IMR-90 (cell line): Measurements from ENCODE around the gene KBTBD13. TPM values are rescaled to one million over a fixed set of nuclear protein-coding genes. Genes with fewer than 3 reads are reported as not detected.

Source experiments
- ATAC-seq: fragments of 200-7000 bp; cut with Tn5 transposase; 2 replicates; pipeline ENCODE4 v1.9.1; 2020; ENCODE audit warnings: low read depth, mild to moderate bottlenecking, moderate library complexity
- BruUV-seq: library from RNA; stranded (reverse); fragments of 400-500 nt; replicated peaks from 2 replicates; lab custom pipeline; 2021; lab: Mats Ljungman, UMichigan
- CTCF ChIA-PET: fragments of 300-600 bp; formaldehyde crosslinking; extraction: SDS; loops from one replicate; lab custom pipeline; 2021; ENCODE audit warnings: antibody characterized with exemption; lab: Yijun Ruan, JAX
- POLR2A ChIA-PET: fragments of 300-600 bp; sonication (Branson Sonifier 250); formaldehyde crosslinking; loops from one replicate; lab custom pipeline; 2022; ENCODE audit warnings: antibody characterized with exemption; ENCODE audit not compliant: unreplicated experiment; lab: Charles Lee
- DNase-seq: peaks from one replicate; pipeline ENCODE4 v3.0.0; 2013
- H2AFZ ChIP-seq: replicated peaks from 2 replicates; pipeline ENCODE3; 2013; ENCODE audit warnings: low read length, mild to moderate bottlenecking; ENCODE audit not compliant: poor library complexity
- H2AK5ac ChIP-seq: 2 replicates; pipeline ENCODE4 v1.6.1; 2013; ENCODE audit warnings: low read depth, low read length, inconsistent platforms
- H2AK9ac ChIP-seq: replicated peaks from 2 replicates; pipeline ENCODE3; 2013; ENCODE audit warnings: mild to moderate bottlenecking, low read depth, low read length, moderate library complexity; ENCODE audit not compliant: poor library complexity
- H2BK120ac ChIP-seq: 2 replicates; pipeline ENCODE4 v1.6.1; 2013; ENCODE audit warnings: low read depth, low read length, inconsistent platforms
- H2BK15ac ChIP-seq: 3 replicates; pipeline ENCODE4 v1.6.1; 2013; ENCODE audit warnings: low read depth, low read length, inconsistent platforms
- H2BK20ac ChIP-seq: 2 replicates; pipeline ENCODE4 v1.6.1; 2013; ENCODE audit warnings: low read depth, mild to moderate bottlenecking, inconsistent platforms, low read length, moderate library complexity
- H2BK5ac ChIP-seq: 2 replicates; pipeline ENCODE4 v1.6.1; 2013; ENCODE audit warnings: mild to moderate bottlenecking, low read depth, low read length, inconsistent platforms; ENCODE audit not compliant: poor library complexity, severe bottlenecking
- H3K14ac ChIP-seq: replicated peaks from 2 replicates; pipeline ENCODE4 v1.6.1; 2013; ENCODE audit warnings: low read depth, low read length, inconsistent platforms
- H3K18ac ChIP-seq: 2 replicates; pipeline ENCODE4 v1.6.1; 2013; ENCODE audit warnings: low read depth, low read length, control low read depth
- H3K23ac ChIP-seq: 2 replicates; pipeline ENCODE4 v1.6.1; 2013; ENCODE audit warnings: low read depth, low read length, inconsistent platforms
- H3K27ac ChIP-seq: 2 replicates; pipeline ENCODE4 v1.5.1; 2013; ENCODE audit warnings: mild to moderate bottlenecking, control low read depth, low read length; ENCODE audit not compliant: insufficient read depth
- H3K27me3 ChIP-seq: 2 replicates; pipeline ENCODE4 v1.6.1; 2013; ENCODE audit warnings: low read length; ENCODE audit not compliant: control insufficient read depth, insufficient read depth
- H3K36me3 ChIP-seq: 2 replicates; pipeline ENCODE4 v1.6.1; 2013; ENCODE audit warnings: low read length, mixed read lengths; ENCODE audit not compliant: control insufficient read depth, insufficient read depth
- H3K4ac ChIP-seq: 2 replicates; pipeline ENCODE4 v1.6.1; 2013; ENCODE audit warnings: low read depth, low read length, inconsistent platforms
- H3K4me1 ChIP-seq: 2 replicates; pipeline ENCODE4 v1.6.1; 2013; ENCODE audit warnings: low read length, mixed read lengths; ENCODE audit not compliant: control insufficient read depth, insufficient read depth
- H3K4me2 ChIP-seq: 2 replicates; pipeline ENCODE4 v1.6.1; 2013; ENCODE audit warnings: low read depth, mild to moderate bottlenecking, control low read depth, low read length, moderate library complexity
- H3K4me3 ChIP-seq: 2 replicates; pipeline ENCODE4 v1.5.1; 2013; ENCODE audit warnings: low read depth, mild to moderate bottlenecking, control low read depth, low read length, moderate library complexity; ENCODE audit not compliant: insufficient read depth
- H3K56ac ChIP-seq: 2 replicates; pipeline ENCODE4 v1.6.1; 2013; ENCODE audit warnings: low read length, inconsistent platforms; ENCODE audit not compliant: insufficient read depth; ENCODE audit errors: extremely low read depth
- H3K79me1 ChIP-seq, 2 experiments: 2 replicates each; pipeline ENCODE4 v1.6.1; 2013; ENCODE audit warnings: low read length in 2 of 2, inconsistent platforms in 1 of 2, low read depth in 1 of 2
- H3K9ac ChIP-seq: 2 replicates; pipeline ENCODE4 v1.6.1; 2013; ENCODE audit warnings: low read depth, low read length, control low read depth
- H3K9me1 ChIP-seq: 2 replicates; pipeline ENCODE4 v1.6.1; 2013; ENCODE audit warnings: low read length, inconsistent platforms; ENCODE audit not compliant: insufficient read depth
- H3K9me3 ChIP-seq: 2 replicates; pipeline ENCODE4 v1.6.1; 2013; ENCODE audit warnings: low read length; ENCODE audit not compliant: control insufficient read depth, insufficient read depth
- H4K20me1 ChIP-seq: 2 replicates; pipeline ENCODE4 v1.6.1; 2013; ENCODE audit warnings: low read length, inconsistent platforms; ENCODE audit not compliant: insufficient read depth
- H4K5ac ChIP-seq: 2 replicates; pipeline ENCODE4 v1.6.1; 2013; ENCODE audit warnings: mild to moderate bottlenecking, low read depth, low read length, control low read depth
- H4K8ac ChIP-seq, 2 experiments: 2 replicates each; pipeline ENCODE4 v1.6.1; 2013; ENCODE audit warnings: low read depth in 2 of 2, low read length in 2 of 2, control low read depth in 1 of 2, inconsistent platforms in 1 of 2
- H4K91ac ChIP-seq: 2 replicates; pipeline ENCODE4 v1.6.1; 2013; ENCODE audit warnings: low read depth, low read length, inconsistent platforms; ENCODE audit not compliant: insufficient read depth
- BHLHE40 ChIP-seq: fragments of 150-350 bp; IDR thresholded peaks from 2 replicates; pipeline ENCODE4 v1.6.1; 2016; ENCODE audit warnings: mild to moderate bottlenecking, low read depth, low read length
- CEBPB ChIP-seq: IDR thresholded peaks from 2 replicates; pipeline ENCODE4 v1.6.1; 2012; ENCODE audit warnings: low read depth, low read length, improper control_type of control experiment
- CHD1 ChIP-seq: IDR thresholded peaks from 2 replicates; pipeline ENCODE4 v1.6.1; 2012; ENCODE audit warnings: low read depth, low read length, improper control_type of control experiment
- FOS ChIP-seq: fragments of 150-350 bp; IDR thresholded peaks from 2 replicates; pipeline ENCODE4 v1.6.1; 2016; ENCODE audit warnings: low read depth, low read length
- MAFK ChIP-seq: IDR thresholded peaks from 2 replicates; pipeline ENCODE4 v1.6.1; 2012; ENCODE audit warnings: low read depth, low read length, improper control_type of control experiment
- MAZ ChIP-seq: IDR thresholded peaks from 2 replicates; pipeline ENCODE4 v1.6.1; 2012; ENCODE audit warnings: low read depth, mild to moderate bottlenecking, low read length, improper control_type of control experiment, moderate library complexity, borderline replicate concordance
- MXI1 ChIP-seq: IDR thresholded peaks from 2 replicates; pipeline ENCODE4 v1.6.1; 2012; ENCODE audit warnings: low read depth, mild to moderate bottlenecking, low read length, moderate library complexity, borderline replicate concordance
- NFE2L2 ChIP-seq: fragments of 150-350 bp; IDR thresholded peaks from 2 replicates; pipeline ENCODE4 v1.6.1; 2016; ENCODE audit warnings: low read depth, mild to moderate bottlenecking, low read length
- POLR2A ChIP-seq: IDR thresholded peaks from 2 replicates; pipeline ENCODE4 v1.6.1; 2012; ENCODE audit warnings: mild to moderate bottlenecking, low read depth, low read length
- RAD21 ChIP-seq: IDR thresholded peaks from 2 replicates; pipeline ENCODE4 v1.6.1; 2012; ENCODE audit warnings: low read length, improper control_type of control experiment
- RCOR1 ChIP-seq: IDR thresholded peaks from 2 replicates; pipeline ENCODE4 v1.6.1; 2012; ENCODE audit warnings: mild to moderate bottlenecking, low read length, improper control_type of control experiment; ENCODE audit not compliant: insufficient replicate concordance
- RFX5 ChIP-seq: IDR thresholded peaks from 2 replicates; pipeline ENCODE4 v1.8.0; 2012; ENCODE audit warnings: low read depth, mild to moderate bottlenecking, low read length, moderate library complexity
- SMC3 ChIP-seq: fragments of 150-350 bp; IDR thresholded peaks from 2 replicates; pipeline ENCODE4 v1.6.1; 2016; ENCODE audit warnings: low read depth, mild to moderate bottlenecking, antibody characterized with exemption, low read length, moderate library complexity
- WGBS, 2 experiments: methylation state at CpG; one replicate each; pipeline versions ENCODE4 v1.1.5 to v1.1.7; 2013; ENCODE audit warnings: missing lambda C conversion rate in 2 of 2; ENCODE audit not compliant: insufficient read length in 1 of 2; ENCODE audit errors: extremely low coverage in 2 of 2; 5-methylcytosine and 5-hydroxymethylcytosine counted together
- dilution Hi-C: fragments of 300-500 bp; cut with HindIII; formaldehyde crosslinking; loops from one replicate; pipeline ENCODE4 v1.14.3; 2018; ENCODE audit warnings: low sequenced_read_pairs; ENCODE audit not compliant: unreplicated experiment
- in situ Hi-C: fragments of 300-500 bp; cut with MboI; formaldehyde crosslinking; loops from 3 replicates; pipeline ENCODE4 v1.14.3; 2019; ENCODE audit warnings: low sequenced_read_pairs, inconsistent platforms, mixed read lengths
- intact Hi-C: fragments of 100-400 bp; cut with micrococcal nuclease; formaldehyde crosslinking; loops from 2 replicates; pipeline ENCODE4 v1.10.0; 2022
- polyA plus RNA-seq, 3 experiments: library from polyadenylated mRNA; depleted of rRNA; stranded (reverse); fragments of >200 nt; gene quantifications; 2 replicates each; pipeline ENCODE4 v1.2.3, GENCODE V29; 2012; ENCODE audit warnings: low replicate concordance in 1 of 3
- total RNA-seq: library from RNA; depleted of rRNA; stranded (reverse); fragments of >200 nt; gene quantifications from 2 replicates; pipeline ENCODE4 v1.2.3, GENCODE V29; 2012
- TF ChIP-seq, protein P1 (sequence below): fragments of 150-350 bp; IDR thresholded peaks from 2 replicates; pipeline ENCODE4 v1.6.1; 2016; ENCODE audit warnings: low read depth, mild to moderate bottlenecking, low read length, moderate library complexity, borderline replicate concordance
- TF ChIP-seq, protein P2 (sequence below): fragments of 150-350 bp; IDR thresholded peaks from 2 replicates; pipeline ENCODE4 v1.6.1; 2017; ENCODE audit warnings: mild to moderate bottlenecking, antibody characterized with exemption, low read length, low read depth

Gene KBTBD13
- total and polyA plus RNA-seq, 2 of the 4 experiments (the other 2 are of a cell fraction), result not detected

DNA sequence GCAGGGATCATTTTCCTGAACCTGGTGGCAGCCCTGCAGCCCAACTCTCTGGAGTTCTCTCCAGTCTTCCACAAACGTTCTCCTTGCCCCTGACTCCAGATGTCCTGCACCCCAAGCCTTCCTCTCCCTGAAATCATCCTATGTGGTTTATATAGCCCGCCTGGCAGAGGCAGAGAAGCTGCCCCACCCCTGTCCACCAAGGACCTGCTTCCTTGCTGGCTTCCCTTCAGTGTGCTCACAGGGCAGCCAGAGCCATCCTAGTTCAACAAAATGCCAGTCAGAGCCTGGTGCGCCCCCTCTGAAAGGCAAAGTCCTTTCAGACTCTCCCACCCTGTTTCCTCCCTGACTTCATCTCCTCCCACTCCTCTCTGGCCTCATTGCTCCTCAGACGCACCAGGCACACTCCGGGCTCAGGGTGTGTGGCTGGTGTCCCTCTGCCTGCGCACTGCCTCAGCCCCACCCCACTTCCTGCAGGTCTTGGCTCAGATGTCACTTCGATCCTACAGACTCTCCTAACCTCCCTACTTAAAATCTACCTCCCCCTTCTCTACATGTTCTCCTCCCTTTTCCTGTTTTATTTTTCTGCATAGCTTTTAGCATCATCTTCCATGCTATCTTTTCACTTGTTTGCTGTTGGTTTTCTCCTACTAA is 5.9 kb downstream of the KBTBD13 start (continued):
- TF ChIP-seq NFE2L2 (no peak), POLR2A (no peak)

DNA sequence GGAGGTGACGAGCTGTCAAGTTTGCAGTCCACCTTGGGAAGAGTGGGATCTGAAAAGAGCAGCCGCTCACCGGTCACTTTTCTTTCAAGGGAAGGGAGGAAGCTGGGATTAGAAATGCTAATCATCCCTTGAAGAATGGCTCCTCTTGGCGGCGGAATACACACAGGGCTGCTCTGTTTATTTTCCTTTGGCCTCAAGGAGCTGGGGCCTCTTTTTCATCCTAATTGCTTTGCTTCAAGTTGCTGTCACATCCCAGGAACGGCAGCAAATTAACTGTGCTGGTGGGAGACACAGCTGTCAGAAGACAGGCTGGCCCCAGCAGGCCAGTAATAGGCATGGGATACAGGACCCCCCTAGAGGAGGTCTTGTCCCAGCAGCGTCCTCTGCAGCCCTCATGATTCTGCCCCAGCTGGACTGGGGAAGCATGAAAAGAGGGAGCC is 6.7 kb downstream of the KBTBD13 start:
- no peak overlapping the region; the same call in 1 of the 2 replicates for H3K9ac ChIP-seq
- ATAC-seq (peak; percentile 79), DNase-seq (peak; percentile 74)
- H3K4me1 ChIP-seq, result peaks cover 19% of the 10 kb centered on the region; the same call in 1 of the 2 replicates
- no peak overlapping the region for H2BK15ac ChIP-seq
- no peaks in the 10 kb centered on the region for H3K9me1 ChIP-seq
- no peak overlapping the region for H2AFZ ChIP-seq
- POLR2A ChIA-PET, result no interaction called here
- H2BK120ac ChIP-seq, result 0 out of 2 replicates have a peak overlapping the region, but pooled peaks have one; percentile 16
- no peak overlapping the region for H3K14ac ChIP-seq
- in situ Hi-C loops (loop anchor here (10.0 kb wide), 1 partner anchor 48 kb away; no protein-coding TSS in a partner anchor), intact Hi-C loops (loop anchor here (1.0 kb wide), 2 partner anchors 29 to 50 kb away; no protein-coding TSS in a partner anchor), dilution Hi-C loops (no loop called here)
- H3K4ac ChIP-seq, result no peak overlapping the region
- H3K23ac ChIP-seq, result no peak overlapping the region
- H2BK20ac ChIP-seq, result no peak overlapping the region
- no peak overlapping the region for H4K91ac ChIP-seq
- H3K36me3 ChIP-seq, result no peaks in the 10 kb centered on the region
- no peaks in the 10 kb centered on the region for H3K79me1 ChIP-seq
- H3K4me3 ChIP-seq, result no peak overlapping the region
- no peak overlapping the region for H2AK9ac ChIP-seq
- no TSS peak for BruUV-seq
- H2AK5ac ChIP-seq, result no peak overlapping the region
- peaks cover 58% of the 10 kb centered on the region for H3K27me3 ChIP-seq
- no peak overlapping the region for H4K5ac ChIP-seq
- H4K8ac ChIP-seq, result no peak overlapping the region
- H3K18ac ChIP-seq, result no peak overlapping the region
- no peaks in the 10 kb centered on the region for H3K9me3 ChIP-seq
- CTCF ChIA-PET, result interaction anchor here (0.5 to 4.4 kb wide), 13 partner anchors 9 to 956 kb away, joined by 3 to 74 read pairs (median 6); no protein-coding TSS in a partner anchor
- no peak overlapping the region for H3K56ac ChIP-seq
- H4K20me1 ChIP-seq, result no peaks in the 10 kb centered on the region; the same call in none of the 2 replicates
- no peak overlapping the region for H3K27ac ChIP-seq
- H3K4me2 ChIP-seq, result peak overlapping the region; percentile 64; the same call in 1 of the 2 replicates
- no peak overlapping the region for H2BK5ac ChIP-seq
- 23% methylated on average over 4 of the region's 7 CpGs; no CpG with 5 or more reads in 1 of the 2 experiments for WGBS, 2 experiments
- no peak for TF ChIP-seq MAZ
- TF ChIP-seq POLR2A, result peak; percentile 31; the same call in 1 of the 2 replicates
- TF ChIP-seq FOS, result no peak
- no peak for TF ChIP-seq BHLHE40
- TF ChIP-seq RFX5, result no peak
- no peak for TF ChIP-seq MXI1
- TF ChIP-seq RAD21, result peak; percentile 90
- no peak for TF ChIP-seq MAFK
- TF ChIP-seq, protein P1, sequence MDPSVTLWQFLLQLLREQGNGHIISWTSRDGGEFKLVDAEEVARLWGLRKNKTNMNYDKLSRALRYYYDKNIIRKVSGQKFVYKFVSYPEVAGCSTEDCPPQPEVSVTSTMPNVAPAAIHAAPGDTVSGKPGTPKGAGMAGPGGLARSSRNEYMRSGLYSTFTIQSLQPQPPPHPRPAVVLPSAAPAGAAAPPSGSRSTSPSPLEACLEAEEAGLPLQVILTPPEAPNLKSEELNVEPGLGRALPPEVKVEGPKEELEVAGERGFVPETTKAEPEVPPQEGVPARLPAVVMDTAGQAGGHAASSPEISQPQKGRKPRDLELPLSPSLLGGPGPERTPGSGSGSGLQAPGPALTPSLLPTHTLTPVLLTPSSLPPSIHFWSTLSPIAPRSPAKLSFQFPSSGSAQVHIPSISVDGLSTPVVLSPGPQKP, result no peak
- no peak for TF ChIP-seq NFE2L2
- no peak for TF ChIP-seq CEBPB
- TF ChIP-seq, protein P2, sequence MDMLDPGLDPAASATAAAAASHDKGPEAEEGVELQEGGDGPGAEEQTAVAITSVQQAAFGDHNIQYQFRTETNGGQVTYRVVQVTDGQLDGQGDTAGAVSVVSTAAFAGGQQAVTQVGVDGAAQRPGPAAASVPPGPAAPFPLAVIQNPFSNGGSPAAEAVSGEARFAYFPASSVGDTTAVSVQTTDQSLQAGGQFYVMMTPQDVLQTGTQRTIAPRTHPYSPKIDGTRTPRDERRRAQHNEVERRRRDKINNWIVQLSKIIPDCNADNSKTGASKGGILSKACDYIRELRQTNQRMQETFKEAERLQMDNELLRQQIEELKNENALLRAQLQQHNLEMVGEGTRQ, result no peak
- TF ChIP-seq RCOR1, result no peak
- TF ChIP-seq CHD1, result no peak
- peak; percentile 93 for TF ChIP-seq SMC3
